Activated CD4-positive, CD25-positive, alpha-beta regulatory T cell treated with anti-CD3 and anti-CD28 coated beads, Interleukin-2, amount 50 U/mL, for 16 hours (primary cell): ENCODE measurements around the gene ARSG.
A peak's percentile ranks its signal among the peaks of the same experiment; 100 is the strongest.
"Not testable (repeated sequence)": the region's sequence is repeated elsewhere in the genome, so short reads cannot be mapped to it uniquely, and the experiment has no call there.

ENCODE experiments used
- DNase-seq: peaks from one replicate; pipeline ENCODE4 v3.0.0-alpha.2; 2020; ENCODE audit warnings: low read depth, low spot score

ARSG gene

DNA sequence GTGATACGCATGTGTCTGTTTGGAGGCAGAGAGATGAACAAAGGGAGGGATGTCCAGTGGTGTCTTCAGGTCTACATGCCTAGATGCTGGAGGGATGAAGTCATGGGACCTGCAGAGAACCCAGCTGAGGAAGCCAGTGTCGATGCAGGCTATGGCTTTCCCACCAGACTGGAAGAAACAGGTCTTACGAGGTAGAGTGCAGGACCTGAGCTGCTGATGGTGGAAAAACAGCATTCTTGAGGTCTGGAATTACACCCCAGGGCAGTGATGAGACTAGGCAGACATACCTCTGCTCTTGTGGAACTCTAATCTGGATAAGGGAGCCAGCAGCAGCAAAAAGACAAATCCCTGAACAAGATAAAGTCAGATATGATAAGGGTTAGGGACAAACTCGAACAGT lies 37.4 kb downstream of the ARSG start:
- DNase-seq: no peak

DNA sequence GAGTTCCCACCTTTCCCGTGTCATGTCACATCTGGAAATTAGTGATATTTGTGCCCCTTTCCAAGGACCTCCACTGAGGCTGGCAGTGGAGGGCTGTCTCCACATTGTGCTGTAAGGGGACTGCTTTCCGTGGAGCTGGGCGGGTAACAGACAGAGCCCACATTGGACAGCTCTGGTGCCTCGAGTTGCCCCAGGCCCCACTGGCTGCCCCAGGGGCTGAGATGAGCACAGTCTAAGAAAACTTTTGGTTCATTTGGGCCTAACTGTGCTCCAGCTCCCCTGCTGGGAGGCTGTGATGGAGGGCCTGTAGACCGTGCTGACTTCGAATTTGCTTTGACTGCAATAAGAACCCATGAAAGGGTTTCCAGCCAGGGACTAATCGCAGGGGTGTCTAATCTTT lies 38.0 kb downstream of the ARSG start:
- no peak for DNase-seq

DNA sequence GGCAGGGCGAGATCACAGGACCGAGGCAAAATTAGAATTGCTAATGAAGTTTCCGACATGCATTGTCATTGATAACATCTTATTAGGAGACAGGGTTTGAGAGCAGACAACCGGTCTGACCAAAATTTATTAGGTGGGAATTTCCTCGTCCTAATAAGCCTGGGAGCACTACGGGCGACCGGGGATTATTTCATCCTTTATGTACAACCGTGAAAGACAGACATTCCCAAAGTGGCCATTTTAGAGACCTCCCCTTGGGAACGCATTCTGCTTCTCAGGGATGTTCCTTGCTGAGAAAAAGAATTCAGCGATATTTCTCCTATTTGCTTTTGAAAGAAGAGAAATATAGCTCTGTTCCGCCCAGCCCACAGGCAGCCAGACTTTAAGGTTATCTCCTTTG lies 40.6 kb downstream of the ARSG start:
- DNase-seq: not testable (repeated sequence)

DNA sequence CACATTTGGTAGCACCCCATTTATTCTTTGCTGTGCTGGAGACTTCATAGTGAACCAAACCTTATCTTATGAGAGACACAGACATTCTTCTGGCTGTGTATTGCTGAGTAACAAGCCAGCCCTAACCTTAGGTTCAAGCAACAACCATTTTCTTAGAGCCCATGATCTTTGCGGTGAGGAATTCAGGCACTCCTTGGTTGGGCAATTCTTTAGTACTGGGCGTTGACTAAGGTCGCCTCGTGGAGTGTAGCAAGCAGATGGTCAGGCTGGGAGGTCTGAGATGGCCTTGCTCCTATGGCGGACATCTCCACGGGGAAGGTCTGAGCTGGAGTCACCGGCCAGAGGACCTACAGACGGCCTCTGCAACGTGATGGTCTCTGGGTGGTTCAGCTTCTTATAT lies 43.1 kb downstream of the ARSG start:
- DNase-seq: no peak

DNA sequence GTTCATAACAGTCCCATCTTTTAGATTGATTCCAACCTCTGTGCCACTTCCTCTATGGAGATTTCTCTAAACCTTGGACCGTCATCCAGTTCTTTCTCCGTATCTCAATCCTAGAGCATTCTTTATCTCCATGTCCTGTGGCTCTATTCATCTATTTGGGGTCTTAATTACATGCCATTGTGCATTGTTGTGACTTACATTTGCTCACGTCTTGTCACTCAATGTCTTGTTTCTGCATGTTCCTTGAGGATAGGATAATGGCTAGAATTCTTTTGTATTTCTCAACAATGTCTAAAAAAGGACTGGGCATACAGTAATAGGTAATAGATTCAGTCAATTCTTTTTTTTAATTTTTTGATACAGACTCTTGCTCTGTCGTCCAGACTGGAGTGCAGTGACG lies 50.2 kb downstream of the ARSG start:
- DNase-seq: no peak

DNA sequence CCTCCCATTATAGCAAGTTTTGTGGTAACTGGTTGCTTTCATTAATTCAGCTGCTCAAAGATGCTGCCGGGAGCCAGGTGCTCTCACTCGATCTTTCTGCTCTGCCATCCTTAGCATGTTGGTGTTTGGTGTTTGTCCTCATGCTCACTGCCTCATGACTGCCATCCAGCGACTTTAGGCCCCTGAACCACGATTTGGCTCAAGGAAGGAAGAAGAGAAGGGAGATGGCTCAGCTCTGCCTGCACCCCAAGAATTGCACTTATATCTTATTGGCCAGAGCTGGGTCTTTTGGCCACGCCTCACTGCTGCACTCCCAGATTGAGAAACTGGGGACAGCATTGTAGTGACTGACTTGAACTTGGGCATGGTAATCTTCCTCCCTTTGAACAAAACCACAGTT lies 52.7 kb downstream of the ARSG start:
- DNase-seq: no peak

DNA sequence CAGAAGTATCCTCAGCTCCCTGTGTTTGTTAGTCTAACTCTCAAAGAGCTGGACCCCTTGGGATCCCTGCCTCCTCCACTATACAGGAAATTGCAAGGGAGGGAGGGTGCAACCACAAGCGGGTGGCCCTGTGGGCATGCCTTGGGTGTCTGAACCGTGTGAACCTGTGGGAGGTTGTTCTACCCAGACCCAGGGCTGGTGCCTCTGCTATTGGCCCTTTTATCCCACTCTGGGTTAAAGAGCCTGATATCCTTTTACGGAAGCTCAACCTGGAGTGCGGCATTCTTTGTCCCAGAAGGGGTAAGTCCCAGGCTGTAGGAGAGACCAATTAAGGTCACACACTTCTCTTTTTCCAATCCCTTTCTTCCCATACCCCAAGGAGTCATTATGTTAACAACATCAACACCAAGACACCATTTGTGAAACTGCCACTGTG lies 53.4 kb downstream of the ARSG start:
- DNase-seq: no peak

DNA sequence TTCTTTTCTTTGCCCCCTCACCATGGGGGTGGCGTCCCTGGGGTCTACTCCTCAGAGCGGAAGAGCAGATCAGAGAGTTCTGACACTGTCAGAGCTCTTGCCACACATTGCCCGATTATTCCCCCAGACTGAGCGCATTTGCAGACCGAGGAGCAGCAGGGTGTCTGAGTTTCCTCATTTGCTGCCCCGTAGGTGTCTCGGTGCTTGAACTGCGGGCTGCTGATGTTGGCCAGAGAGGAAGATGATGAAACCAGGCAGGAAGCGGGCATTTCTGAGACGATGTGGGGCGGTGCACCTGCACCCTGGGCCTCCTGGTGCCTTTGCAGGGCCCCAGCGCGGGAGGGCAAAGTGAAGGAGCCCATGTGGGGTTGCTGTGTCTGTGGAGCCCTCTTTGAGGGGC lies 55.2 kb downstream of the ARSG start:
- peak; percentile 48 for DNase-seq

DNA sequence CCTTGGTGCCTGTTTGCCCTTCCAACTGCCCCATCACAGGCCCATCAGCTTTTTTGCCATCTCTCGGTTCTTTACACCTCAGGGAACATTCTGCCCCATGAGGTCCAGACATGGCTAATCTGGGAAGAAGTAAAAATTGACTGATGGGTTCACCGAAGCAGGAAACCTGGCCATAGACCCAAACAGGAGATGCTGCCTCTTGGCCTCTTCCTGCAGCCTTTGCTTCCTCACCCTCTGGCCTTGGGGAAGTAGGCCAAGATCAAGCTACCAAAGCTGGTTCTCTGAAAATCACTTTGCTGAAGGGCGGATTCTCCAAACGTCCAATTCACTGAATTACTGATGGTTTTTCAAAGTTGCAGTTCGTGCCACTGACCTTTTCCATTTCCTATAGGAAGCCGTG lies 56.1 kb downstream of the ARSG start:
- DNase-seq: no peak

DNA sequence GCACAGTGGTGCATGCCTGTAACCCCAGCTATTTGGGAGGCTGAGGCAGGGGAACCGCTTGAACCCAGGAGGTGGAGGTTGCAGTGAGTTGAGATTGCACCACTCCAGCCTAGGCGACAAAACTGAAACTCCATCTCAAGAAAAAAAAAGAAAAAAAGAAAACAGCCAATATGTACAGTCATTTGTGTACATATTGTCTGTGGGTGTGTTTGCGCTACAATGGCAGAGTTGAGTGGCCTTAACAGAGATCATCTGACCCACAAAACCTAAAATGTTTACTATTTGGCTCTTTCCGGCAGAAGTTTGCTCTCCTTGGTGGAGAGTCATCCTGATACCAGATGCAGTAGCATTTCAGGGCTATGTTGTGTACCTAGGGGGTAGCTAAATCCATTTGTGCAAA lies 57.9 kb downstream of the ARSG start:
- no peak for DNase-seq

DNA sequence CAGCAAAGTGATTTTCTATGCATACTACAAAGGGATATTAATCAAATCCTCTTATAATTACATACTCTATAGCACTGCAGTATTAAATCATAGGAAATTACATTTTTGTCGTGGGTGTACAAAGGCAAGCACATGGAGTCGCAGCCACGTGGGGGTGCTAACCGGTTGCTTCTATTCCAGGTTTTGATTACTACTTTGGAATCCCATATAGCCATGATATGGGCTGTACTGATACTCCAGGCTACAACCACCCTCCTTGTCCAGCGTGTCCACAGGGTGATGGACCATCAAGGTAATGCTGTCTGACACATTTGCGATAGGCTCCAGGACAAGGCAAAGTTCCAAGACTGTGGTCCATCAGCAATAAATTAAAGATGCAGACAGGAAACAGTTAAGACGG lies 60.1 kb downstream of the ARSG start:
- DNase-seq: no peak

DNA sequence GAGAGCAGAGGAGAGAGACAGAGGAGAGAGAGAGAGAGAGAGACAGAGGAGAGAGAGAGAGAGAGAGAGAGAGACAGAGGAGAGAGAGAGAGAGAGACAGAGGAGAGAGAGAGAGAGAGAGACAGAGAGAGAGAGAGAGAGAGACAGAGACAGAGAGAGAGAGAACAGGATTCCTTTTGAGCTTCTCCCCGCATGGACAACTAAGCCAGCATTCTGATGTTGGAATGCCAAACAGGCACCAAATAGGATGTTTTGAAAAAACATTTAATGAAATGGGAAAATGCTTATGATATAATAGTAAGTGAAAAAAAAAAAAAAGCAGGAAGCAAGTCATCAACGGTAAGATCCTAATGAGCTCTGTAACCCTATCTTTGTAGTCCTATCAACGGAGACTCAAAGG lies 60.7 kb downstream of the ARSG start:
- no peak for DNase-seq

DNA sequence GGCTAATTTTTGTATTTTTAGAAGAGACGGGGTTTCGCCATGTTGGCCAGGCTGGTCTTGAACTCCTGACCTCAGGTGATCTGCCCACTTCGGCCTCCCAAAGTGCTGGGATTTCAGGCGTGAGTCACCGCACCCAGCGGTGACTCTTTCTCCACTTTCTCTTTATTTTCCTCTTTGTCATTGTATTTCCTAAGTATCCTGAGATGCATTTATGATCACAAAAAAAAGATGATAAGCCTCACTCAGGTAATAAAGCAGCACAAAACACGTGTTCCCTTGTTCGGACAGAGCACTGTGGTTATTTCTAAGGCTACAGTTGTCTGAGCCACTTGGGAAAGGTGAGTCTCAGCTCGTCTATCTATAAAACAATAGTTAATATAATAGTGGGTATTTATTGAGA lies 61.4 kb downstream of the ARSG start:
- DNase-seq: not testable (repeated sequence)

DNA sequence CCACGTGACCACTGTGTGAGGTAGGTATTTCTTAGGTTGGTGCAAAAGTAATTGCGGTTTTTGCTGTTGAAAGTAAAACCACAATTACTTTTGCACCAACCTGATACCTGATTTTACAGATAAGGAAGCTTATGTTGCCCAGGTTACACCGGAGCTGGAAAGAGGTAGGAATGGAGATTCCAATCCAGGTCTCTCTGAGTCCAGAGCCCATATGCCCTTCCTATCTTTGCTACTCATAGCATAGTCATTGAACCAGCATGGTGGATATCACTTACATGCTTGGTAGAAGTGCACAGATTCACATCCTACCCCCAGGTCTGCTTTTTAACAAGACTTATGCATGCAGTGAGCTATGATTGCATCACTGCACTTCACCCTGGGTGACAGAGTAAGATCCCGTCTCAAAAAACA lies 61.8 kb downstream of the ARSG start:
- no peak for DNase-seq

DNA sequence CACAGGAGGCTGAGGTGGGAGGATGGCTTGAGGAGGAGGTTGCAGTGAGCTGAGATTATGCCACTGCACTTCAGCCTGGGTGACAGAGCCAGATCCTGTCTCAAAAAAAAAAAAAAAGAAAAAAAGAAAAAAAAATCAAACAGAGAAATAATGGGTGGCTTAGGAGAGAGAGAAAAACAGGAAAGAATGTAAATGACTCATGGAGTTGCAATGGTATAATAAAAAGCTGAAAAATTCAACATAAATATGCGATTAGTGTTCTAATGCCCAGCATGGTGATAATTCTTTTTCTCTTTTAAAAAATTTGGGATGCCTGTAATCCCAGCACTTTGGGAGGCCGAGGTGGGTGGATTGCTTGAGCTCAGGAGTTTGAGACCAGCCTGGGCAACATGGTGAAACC lies 63.0 kb downstream of the ARSG start:
- not testable (repeated sequence) for DNase-seq

DNA sequence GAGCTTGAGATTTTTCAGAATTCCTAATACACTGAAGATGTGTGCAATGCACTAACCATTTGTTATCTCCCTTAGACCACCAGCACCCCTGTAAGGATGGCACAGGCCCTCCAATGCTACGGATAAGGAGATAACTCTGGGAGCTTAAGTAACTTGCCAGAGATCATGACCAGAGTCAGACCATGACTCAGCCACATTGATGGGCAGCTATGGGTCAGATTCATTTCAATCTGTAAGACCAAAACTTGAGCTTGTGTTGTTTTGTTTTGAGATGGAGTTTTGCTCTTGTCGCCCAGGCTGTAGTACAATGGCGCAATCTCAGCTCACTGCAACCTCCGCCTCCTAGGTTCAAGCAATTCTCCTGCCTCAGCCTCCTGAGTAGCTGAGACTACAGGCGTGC lies 63.8 kb downstream of the ARSG start:
- DNase-seq: not testable (repeated sequence)

DNA sequence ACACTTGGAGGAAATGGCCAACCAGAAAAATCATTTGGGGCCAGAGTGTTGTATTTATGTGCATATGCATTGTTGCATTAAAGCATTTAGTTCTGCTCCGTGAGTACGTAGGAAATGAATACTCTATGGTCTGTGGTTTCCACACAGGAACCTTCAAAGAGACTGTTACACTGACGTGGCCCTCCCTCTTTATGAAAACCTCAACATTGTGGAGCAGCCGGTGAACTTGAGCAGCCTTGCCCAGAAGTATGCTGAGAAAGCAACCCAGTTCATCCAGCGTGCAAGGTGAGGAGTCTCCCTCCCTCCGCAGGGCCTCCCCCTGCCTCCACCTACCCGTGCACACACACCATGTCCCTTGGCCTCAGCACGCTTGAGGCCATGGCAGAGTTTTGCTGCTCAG lies 65.2 kb downstream of the ARSG start:
- DNase-seq: peak; percentile 47

DNA sequence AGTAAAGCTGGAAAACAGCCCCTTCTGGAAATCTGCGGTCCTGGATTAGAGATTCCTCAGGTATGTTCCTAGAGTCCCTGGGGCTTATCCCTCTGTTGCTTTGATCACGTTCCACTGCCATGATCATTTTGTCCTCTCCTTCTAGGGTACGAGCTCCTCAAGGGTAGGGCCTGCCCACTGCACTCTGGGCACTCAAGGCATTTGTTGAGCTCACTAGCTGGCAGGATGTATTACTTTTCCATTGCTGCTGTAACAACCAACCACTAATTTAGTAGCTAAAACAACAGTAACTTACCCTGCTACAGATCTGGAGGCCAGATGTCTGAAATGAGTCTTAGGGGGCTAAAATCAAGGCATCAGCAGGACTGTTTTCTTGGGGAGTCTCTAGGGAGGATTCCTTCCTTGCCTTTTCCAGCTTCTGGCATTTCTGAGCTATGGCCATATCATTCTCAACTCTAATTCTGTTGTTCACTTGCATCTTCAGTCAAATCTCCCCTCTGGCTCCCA lies 65.7 kb downstream of the ARSG start:
- DNase-seq: no peak

DNA sequence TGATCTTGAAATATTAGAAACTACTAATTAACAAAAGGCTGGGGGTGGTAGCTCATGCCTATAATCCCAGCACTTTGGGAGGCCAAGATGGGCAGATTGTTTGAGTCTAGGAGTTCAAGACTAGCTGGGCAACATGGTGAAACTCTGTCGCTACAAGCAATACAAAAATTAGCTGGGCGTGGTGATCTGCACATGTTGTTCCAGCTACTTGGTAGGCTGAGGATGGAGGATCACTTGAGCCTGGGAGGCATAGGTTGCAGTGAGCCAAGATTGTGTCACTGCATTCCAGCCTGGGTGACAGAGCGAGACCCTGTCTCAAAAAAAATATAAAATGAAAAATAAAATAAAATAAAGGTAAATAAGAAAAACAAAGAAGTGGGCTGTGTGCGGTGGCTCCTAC lies 66.6 kb downstream of the ARSG start:
- no peak for DNase-seq

DNA sequence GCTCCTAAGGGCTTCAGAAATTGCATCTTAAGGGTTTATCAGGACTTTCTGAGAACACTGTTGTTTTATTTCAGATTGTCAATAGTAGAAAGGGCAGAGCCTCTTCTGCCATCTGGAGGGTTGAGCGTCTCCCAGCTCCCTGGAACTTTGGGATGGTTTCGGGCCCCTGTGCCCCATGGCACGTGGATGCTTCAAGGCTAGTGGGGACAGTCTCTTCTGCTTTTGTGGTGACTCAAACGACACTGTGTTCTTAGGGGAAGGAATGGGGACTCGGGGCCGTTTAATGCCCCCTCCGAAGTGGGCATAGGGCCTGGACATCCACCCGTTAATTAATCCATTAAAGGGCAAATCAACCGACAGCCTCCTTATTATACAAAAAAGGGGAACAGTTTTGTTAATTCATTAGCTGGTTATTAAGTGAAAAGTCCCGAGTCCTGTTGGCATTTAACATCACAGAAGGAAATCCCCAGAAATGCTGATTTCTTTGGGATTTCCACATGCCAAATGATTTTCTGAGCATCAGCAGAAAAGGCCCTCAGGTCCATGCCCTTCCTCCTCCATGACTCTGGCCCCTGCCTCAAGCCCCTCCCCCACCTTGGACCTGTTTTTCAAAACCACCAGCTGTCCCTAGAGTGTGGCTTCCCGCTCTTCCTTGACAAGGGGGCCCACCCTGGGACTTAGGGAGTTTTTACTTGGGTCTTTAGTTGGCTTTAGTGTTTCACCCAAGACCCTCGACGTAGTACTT lies 68.7 kb downstream of the ARSG start:
- DNase-seq: no peak

DNA sequence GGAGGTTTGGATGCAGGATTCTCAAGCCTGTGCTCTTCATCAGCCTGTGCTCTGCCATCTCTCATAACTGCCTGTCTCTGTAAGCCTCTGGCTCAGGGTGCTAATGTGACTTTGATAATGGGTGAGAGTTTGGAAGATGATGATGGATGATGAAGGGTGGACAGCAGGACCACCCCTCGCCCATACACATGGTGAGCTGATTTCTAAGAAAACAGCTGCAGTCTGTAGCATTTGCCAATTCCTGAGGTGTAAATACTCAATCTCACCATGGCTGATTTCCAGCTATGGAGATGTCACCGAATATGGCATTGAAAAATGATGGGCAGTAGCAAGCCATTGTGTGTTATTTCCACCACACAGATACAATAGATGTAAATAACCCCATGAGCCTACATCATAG lies 74.2 kb downstream of the ARSG start:
- DNase-seq: no peak

DNA sequence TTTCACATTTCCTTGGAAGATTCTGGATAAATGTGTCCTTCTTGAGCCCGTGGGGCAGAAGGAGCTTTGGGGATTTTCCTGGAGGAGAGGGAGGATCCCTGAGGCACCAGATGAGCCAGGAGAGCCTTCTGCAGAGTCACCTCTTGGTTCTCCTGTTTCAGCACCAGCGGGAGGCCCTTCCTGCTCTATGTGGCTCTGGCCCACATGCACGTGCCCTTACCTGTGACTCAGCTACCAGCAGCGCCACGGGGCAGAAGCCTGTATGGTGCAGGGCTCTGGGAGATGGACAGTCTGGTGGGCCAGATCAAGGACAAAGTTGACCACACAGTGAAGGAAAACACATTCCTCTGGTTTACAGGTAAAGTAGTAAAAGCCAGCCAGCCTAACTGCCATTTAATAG lies 77.1 kb downstream of the ARSG start:
- no peak for DNase-seq

DNA sequence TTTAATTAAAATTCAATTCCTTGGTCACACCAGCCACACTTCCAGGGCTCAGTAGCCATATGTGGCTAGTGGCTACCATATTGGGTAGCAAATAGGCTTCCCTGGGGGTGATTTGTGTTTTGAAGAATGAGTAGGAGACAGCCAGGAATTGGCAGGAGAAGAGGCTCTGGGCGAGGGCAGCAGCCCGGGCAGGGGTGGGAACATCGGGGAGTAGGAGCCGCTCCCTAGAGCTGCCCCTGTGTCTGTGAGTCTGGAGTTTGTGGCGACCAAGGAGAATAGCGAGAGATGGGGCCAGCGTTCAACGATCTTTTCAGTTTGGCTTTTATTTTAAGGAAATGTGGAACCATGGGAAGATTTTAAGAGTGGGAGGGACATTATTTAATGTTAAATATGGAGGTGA lies 84.3 kb downstream of the ARSG start:
- DNase-seq: no peak

DNA sequence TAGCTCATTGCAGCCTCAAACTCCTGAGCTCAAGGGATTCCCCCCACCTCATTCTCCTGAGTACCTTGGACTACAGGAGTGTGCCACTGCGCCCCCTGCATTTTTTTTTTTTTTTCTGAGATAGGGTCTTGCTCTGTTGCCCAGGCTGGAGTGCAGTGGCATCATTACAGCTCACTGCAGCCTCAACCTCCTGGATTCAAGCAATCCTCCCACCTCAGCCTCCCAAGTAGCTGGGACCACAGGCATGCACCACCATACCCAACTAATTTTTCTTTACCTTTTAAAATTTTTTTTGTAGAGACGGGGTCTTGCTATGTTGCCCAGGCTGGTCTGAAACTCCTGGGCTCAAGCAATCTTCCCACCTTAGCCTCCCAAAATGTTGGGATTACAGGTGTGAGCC lies 84.9 kb downstream of the ARSG start:
- not testable (repeated sequence) for DNase-seq
